HCT116 (cell line): Measurements from ENCODE around the gene MAGEC3. TPM values are rescaled to one million over a fixed set of nuclear protein-coding genes. Genes with fewer than 3 reads are reported as not detected.

ENCODE experiments used
- ATAC-seq: fragments of 200-7000 bp; cut with Tn5 transposase; 2 replicates; pipeline ENCODE4 v1.9.1; 2020; ENCODE audit warnings: mild to moderate bottlenecking, moderate library complexity
- BruUV-seq: library from RNA; stranded (reverse); fragments of 400-500 nt; replicated peaks from 2 replicates; lab custom pipeline; 2021; lab: Mats Ljungman, UMichigan
- CTCF ChIA-PET: fragments of 300-600 bp; sonication (Branson Sonifier 250); formaldehyde crosslinking; loops from one replicate; lab custom pipeline; 2021; ENCODE audit warnings: antibody characterized with exemption; lab: Charles Lee
- POLR2A ChIA-PET: fragments of 300-600, 350-600 bp; sonication (Branson Sonifier 250); formaldehyde crosslinking; loops from one replicate; lab custom pipeline; 2021; ENCODE audit warnings: antibody characterized with exemption; lab: Charles Lee
- RAD21 ChIA-PET, 2 experiments: fragments of 300-600 bp; sonication (Branson Sonifier 250); formaldehyde crosslinking; loops; one replicate each; lab custom pipeline; 2023; ENCODE audit warnings: low total read pairs in 2 of 2; ENCODE audit not compliant: uncharacterized antibody in 2 of 2, unreplicated experiment in 2 of 2, low non-redundant PET in 1 of 2; lab: Charles Lee
- DNase-seq: peaks from one replicate; pipeline ENCODE4 v3.0.0-alpha.2; 2010; ENCODE audit warnings: low read depth, low spot score
- H2AFZ ChIP-seq: fragments of 200-600 bp; shearing (Covaris generic), sonication (generic); 2 replicates; pipeline ENCODE4 v1.6.1; 2017; ENCODE audit warnings: low read depth, mixed run types, mixed read lengths, antibody characterized with exemption, low read length; ENCODE audit not compliant: poor library complexity, severe bottlenecking
- H3K27ac ChIP-seq: 2 replicates; pipeline ENCODE4 v1.5.1; 2012; ENCODE audit warnings: low read depth, low read length
- H3K27me3 ChIP-seq: fragments of 200-600 bp; sonication (generic); 2 replicates; pipeline ENCODE4 v1.6.1; 2016; ENCODE audit warnings: mixed run types, low read length, mixed read lengths; ENCODE audit not compliant: insufficient read depth
- H3K36me3 ChIP-seq, 2 experiments: fragments of 200-500 bp in 1 of 2; fragments of 200-600 bp in 1 of 2; sonication (Bioruptor generic) in 1 of 2; sonication (generic) in 1 of 2; 2 replicates each; pipeline versions ENCODE4 v1.5.1 to v1.6.1; 2014 to 2016; ENCODE audit warnings: low read length in 2 of 2, inconsistent platforms in 1 of 2, mixed read lengths in 1 of 2, mixed run types in 1 of 2; ENCODE audit not compliant: insufficient read depth in 2 of 2, control insufficient read depth in 1 of 2
- H3K4me1 ChIP-seq, 2 experiments: fragments of 200-600 bp in 1 of 2; sonication (generic) in 1 of 2; 2 replicates each; pipeline versions ENCODE4 v1.5.1 to v1.6.1; 2012 to 2017; ENCODE audit warnings: low read length in 2 of 2, inconsistent platforms in 1 of 2, mild to moderate bottlenecking in 1 of 2, mixed read lengths in 1 of 2, mixed run types in 1 of 2, moderate library complexity in 1 of 2; ENCODE audit not compliant: insufficient read depth in 2 of 2, control insufficient read depth in 1 of 2
- H3K4me2 ChIP-seq: fragments of 200-600 bp; sonication (generic); 2 replicates; pipeline ENCODE4 v1.6.1; 2017; ENCODE audit warnings: mixed run types, low read length, mixed read lengths
- H3K4me3 ChIP-seq, 2 experiments: fragments of 200-600 bp in 1 of 2; sonication (generic) in 1 of 2; replicated peaks in 1 of 2; 2 replicates each; pipeline ENCODE4 v1.5.1; 2011 to 2016; ENCODE audit warnings: low read length in 2 of 2, control low read depth in 1 of 2, low read depth in 1 of 2, mild to moderate bottlenecking in 1 of 2, mixed read lengths in 1 of 2, mixed run types in 1 of 2
- H3K79me2 ChIP-seq: fragments of 200-600 bp; sonication (generic); 2 replicates; pipeline ENCODE4 v1.6.1; 2017; ENCODE audit warnings: mild to moderate bottlenecking, mixed run types, low read length, moderate library complexity, mixed read lengths; ENCODE audit not compliant: insufficient read depth
- H3K9ac ChIP-seq: fragments of 200-600 bp; sonication (generic); 2 replicates; pipeline ENCODE4 v1.6.1; 2016; ENCODE audit warnings: low read length, mixed read lengths
- H3K9me2 ChIP-seq: fragments of 200-600 bp; sonication (generic), shearing (Covaris generic); 2 replicates; pipeline ENCODE4 v1.6.1; 2017; ENCODE audit warnings: mixed run types, mild to moderate bottlenecking, moderate library complexity; ENCODE audit not compliant: insufficient read depth
- H3K9me3 ChIP-seq, 2 experiments: fragments of 200-500 bp in 1 of 2; fragments of 200-600 bp in 1 of 2; sonication (Bioruptor generic) in 1 of 2; sonication (generic) in 1 of 2; 2 replicates each; pipeline ENCODE4 v1.6.1; 2014 to 2017; ENCODE audit warnings: low read length in 2 of 2, mixed read lengths in 2 of 2, inconsistent platforms in 1 of 2, low read depth in 1 of 2, mild to moderate bottlenecking in 1 of 2, mixed run types in 1 of 2, moderate library complexity in 1 of 2; ENCODE audit not compliant: control insufficient read depth in 1 of 2, insufficient read depth in 1 of 2
- H4K20me1 ChIP-seq: fragments of 200-600 bp; sonication (generic), shearing (Covaris generic); 2 replicates; pipeline ENCODE4 v1.6.1; 2017; ENCODE audit warnings: mixed run types, mild to moderate bottlenecking, moderate library complexity; ENCODE audit not compliant: insufficient read depth
- CBX3 ChIP-seq: IDR thresholded peaks from 2 replicates; pipeline ENCODE4 v1.6.1; 2012; ENCODE audit warnings: low read depth
- EGR1 ChIP-seq: IDR thresholded peaks from 2 replicates; pipeline ENCODE4 v1.6.1; 2012; ENCODE audit warnings: low read depth
- EZH2phosphoT487 ChIP-seq: fragments of 200-600 bp; IDR thresholded peaks from 2 replicates; pipeline ENCODE4 v1.6.1; 2018; ENCODE audit warnings: antibody characterized with exemption, borderline replicate concordance
- JUND ChIP-seq: IDR thresholded peaks from 2 replicates; pipeline ENCODE4 v1.6.1; 2012
- POLR2A ChIP-seq: IDR thresholded peaks from 2 replicates; pipeline ENCODE4 v1.7.0; 2011; ENCODE audit warnings: borderline replicate concordance; ENCODE audit not compliant: insufficient read depth, insufficient read length; ENCODE audit errors: extremely low read depth
- RAD21 ChIP-seq: IDR thresholded peaks from 2 replicates; pipeline ENCODE4 v1.6.1; 2012; ENCODE audit warnings: low read depth, mild to moderate bottlenecking
- SIN3A ChIP-seq: IDR thresholded peaks from 2 replicates; pipeline ENCODE4 v1.6.1; 2012; ENCODE audit warnings: low read depth
- TCF7L2 ChIP-seq: IDR thresholded peaks from 2 replicates; pipeline ENCODE4 v1.7.0; 2011; ENCODE audit warnings: borderline replicate concordance, inconsistent platforms; ENCODE audit not compliant: insufficient read depth, insufficient read length; ENCODE audit errors: extremely low read depth
- YY1 ChIP-seq: IDR thresholded peaks from 2 replicates; pipeline ENCODE4 v1.6.1; 2011; ENCODE audit warnings: low read length, low read depth, moderate library complexity, mild to moderate bottlenecking; ENCODE audit not compliant: insufficient replicate concordance; ENCODE audit errors: extremely low read depth
- ZNF274 ChIP-seq: fragments of 200-500 bp; sonication (Bioruptor generic); IDR thresholded peaks from 2 replicates; pipeline ENCODE4 v1.6.1; 2014; ENCODE audit warnings: mild to moderate bottlenecking, low read depth, low read length, inconsistent platforms
- intact Hi-C: fragments of 100-400 bp; cut with micrococcal nuclease; formaldehyde crosslinking; loops from 2 replicates; pipeline ENCODE4 v1.10.0; 2022
- total RNA-seq: library from RNA; stranded (reverse); gene quantifications from one replicate; pipeline ENCODE4 v1.2.1, GENCODE V29; 2021; ENCODE audit not compliant: unreplicated experiment
- TF ChIP-seq, protein P1 (sequence below): IDR thresholded peaks from 2 replicates; pipeline ENCODE4 v1.6.1; 2012
- TF ChIP-seq, protein P2 (sequence below): IDR thresholded peaks from 2 replicates; pipeline ENCODE4 v1.6.1; 2011; ENCODE audit warnings: mild to moderate bottlenecking, low read length, moderate library complexity; ENCODE audit not compliant: insufficient replicate concordance; ENCODE audit errors: extremely low read depth
- TF ChIP-seq, protein P3 (sequence below): IDR thresholded peaks from 2 replicates; pipeline ENCODE4 v1.6.1; 2012; ENCODE audit warnings: low read depth

The MAGEC3 gene
- total RNA-seq, 1 experiment from 2014 or later = not detected

DNA sequence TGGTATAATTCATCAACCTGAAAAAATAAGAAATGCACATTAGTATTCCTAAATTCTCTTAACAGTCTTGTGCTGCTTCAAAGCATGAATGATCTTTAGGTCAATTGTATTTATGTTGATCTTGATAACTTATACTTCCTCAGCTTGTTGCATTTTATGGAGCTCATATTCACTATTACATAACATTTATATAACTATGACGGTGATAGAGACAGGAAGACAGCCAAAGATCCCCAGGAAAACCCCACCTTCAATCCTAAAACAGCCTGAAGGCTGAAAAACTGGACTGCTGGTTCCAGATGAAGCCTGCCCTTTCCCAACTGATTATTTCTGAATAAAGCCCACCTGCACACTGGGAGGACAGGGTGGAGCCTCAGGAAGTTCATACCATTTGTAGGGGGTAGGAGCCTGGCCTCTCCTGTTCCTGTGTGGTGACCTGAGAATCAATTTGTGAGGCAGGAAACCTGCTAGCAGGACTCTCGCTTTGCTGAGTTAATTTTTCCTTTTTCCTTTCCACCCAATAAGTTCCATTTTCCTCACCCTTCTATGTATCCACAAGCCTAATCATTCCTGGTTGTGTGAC lies 96.0 kb downstream of the MAGEC3 start:
- RAD21 ChIA-PET = no interaction called here
- Histone ChIP-seq H4K20me1 (no peaks in the 10 kb centered on the region), H3K79me2 (no peaks in the 10 kb centered on the region), H3K4me2 (no peak overlapping the region), H3K9ac (no peak overlapping the region), H3K27ac (no peak overlapping the region), H3K4me3 (no peak overlapping the region), H3K36me3 (no peaks in the 10 kb centered on the region), H3K4me1 (no peaks in the 10 kb centered on the region), H3K9me2 (no peaks in the 10 kb centered on the region), H3K27me3 (no peaks in the 10 kb centered on the region), H2AFZ (no peak overlapping the region), H3K9me3 (no peaks in the 10 kb centered on the region)
- TF ChIP-seq CBX3 (no peak), YY1 (no peak), EGR1 (no peak), POLR2A (no peak), JUND (no peak)
- TF ChIP-seq, protein P1, sequence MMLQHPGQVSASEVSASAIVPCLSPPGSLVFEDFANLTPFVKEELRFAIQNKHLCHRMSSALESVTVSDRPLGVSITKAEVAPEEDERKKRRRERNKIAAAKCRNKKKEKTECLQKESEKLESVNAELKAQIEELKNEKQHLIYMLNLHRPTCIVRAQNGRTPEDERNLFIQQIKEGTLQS = no peak
- CTCF ChIA-PET = no interaction called here
- BruUV-seq = no TSS peak
- ATAC-seq = no peak
- intact Hi-C loops = no loop called here
- POLR2A ChIA-PET = no interaction called here
- DNase-seq = no peak

DNA sequence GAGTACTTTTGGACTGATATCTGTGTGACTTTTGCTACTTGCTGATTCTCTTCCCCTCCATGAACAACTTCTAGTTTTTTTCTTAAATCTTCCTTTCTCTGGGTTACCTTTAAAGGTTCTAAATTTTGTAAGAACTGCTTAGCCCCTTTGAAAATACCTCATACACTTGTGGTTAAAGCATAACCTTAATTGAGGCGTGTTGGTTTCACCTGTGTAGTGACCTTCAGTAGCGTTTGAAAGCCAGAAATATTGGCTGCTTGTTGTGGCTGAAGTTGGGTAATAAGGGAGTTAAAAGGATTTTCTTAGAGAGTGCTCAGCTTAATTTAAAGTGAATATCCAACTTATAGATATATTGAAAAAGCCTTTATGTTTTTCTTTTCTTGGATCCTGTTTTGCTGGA lies 97.5 kb downstream of the MAGEC3 start:
- H3K36me3 ChIP-seq = no peaks in the 10 kb centered on the region
- no peaks in the 10 kb centered on the region for H4K20me1 ChIP-seq
- H3K4me2 ChIP-seq = no peak overlapping the region
- DNase-seq (no peak), ATAC-seq (no peak)
- H3K79me2 ChIP-seq = no peaks in the 10 kb centered on the region
- BruUV-seq = no TSS peak
- no peak overlapping the region for H3K9ac ChIP-seq
- no peaks in the 10 kb centered on the region for H3K4me1 ChIP-seq
- RAD21 ChIA-PET = no interaction called here
- H3K9me3 ChIP-seq = no peaks in the 10 kb centered on the region
- CTCF ChIA-PET = no interaction called here
- H3K4me3 ChIP-seq = no peak overlapping the region
- intact Hi-C loops = no loop called here
- H3K27ac ChIP-seq = no peak overlapping the region
- H2AFZ ChIP-seq = no peak overlapping the region
- POLR2A ChIA-PET = no interaction called here
- no peaks in the 10 kb centered on the region for H3K27me3 ChIP-seq
- no peaks in the 10 kb centered on the region for H3K9me2 ChIP-seq
- TF ChIP-seq ZNF274 = no peak
- no peak for TF ChIP-seq POLR2A
- TF ChIP-seq, protein P2, sequence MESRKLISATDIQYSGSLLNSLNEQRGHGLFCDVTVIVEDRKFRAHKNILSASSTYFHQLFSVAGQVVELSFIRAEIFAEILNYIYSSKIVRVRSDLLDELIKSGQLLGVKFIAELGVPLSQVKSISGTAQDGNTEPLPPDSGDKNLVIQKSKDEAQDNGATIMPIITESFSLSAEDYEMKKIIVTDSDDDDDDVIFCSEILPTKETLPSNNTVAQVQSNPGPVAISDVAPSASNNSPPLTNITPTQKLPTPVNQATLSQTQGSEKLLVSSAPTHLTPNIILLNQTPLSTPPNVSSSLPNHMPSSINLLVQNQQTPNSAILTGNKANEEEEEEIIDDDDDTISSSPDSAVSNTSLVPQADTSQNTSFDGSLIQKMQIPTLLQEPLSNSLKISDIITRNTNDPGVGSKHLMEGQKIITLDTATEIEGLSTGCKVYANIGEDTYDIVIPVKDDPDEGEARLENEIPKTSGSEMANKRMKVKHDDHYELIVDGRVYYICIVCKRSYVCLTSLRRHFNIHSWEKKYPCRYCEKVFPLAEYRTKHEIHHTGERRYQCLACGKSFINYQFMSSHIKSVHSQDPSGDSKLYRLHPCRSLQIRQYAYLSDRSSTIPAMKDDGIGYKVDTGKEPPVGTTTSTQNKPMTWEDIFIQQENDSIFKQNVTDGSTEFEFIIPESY = no peak
- TF ChIP-seq, protein P3, sequence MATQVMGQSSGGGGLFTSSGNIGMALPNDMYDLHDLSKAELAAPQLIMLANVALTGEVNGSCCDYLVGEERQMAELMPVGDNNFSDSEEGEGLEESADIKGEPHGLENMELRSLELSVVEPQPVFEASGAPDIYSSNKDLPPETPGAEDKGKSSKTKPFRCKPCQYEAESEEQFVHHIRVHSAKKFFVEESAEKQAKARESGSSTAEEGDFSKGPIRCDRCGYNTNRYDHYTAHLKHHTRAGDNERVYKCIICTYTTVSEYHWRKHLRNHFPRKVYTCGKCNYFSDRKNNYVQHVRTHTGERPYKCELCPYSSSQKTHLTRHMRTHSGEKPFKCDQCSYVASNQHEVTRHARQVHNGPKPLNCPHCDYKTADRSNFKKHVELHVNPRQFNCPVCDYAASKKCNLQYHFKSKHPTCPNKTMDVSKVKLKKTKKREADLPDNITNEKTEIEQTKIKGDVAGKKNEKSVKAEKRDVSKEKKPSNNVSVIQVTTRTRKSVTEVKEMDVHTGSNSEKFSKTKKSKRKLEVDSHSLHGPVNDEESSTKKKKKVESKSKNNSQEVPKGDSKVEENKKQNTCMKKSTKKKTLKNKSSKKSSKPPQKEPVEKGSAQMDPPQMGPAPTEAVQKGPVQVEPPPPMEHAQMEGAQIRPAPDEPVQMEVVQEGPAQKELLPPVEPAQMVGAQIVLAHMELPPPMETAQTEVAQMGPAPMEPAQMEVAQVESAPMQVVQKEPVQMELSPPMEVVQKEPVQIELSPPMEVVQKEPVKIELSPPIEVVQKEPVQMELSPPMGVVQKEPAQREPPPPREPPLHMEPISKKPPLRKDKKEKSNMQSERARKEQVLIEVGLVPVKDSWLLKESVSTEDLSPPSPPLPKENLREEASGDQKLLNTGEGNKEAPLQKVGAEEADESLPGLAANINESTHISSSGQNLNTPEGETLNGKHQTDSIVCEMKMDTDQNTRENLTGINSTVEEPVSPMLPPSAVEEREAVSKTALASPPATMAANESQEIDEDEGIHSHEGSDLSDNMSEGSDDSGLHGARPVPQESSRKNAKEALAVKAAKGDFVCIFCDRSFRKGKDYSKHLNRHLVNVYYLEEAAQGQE = no peak
- no peak for TF ChIP-seq SIN3A
- TF ChIP-seq, protein P1 = no peak
- TF ChIP-seq EGR1 = no peak
- no peak for TF ChIP-seq TCF7L2
- no peak for TF ChIP-seq CBX3
- TF ChIP-seq RAD21 = no peak
- TF ChIP-seq EZH2phosphoT487 = no peak
